PFSK-1 (cell line): Measurements from ENCODE around the gene TBCA.

Experiments used
- POLR2AphosphoS5 ChIP-seq: IDR thresholded peaks from 2 replicates; pipeline ENCODE4 v1.6.1; 2012; ENCODE audit warnings: low read depth, mild to moderate bottlenecking, control low read depth, low read length, moderate library complexity
- TAF1 ChIP-seq: IDR thresholded peaks from 2 replicates; pipeline ENCODE4 v1.6.1; 2012; ENCODE audit warnings: low read length, control low read depth, borderline replicate concordance; ENCODE audit not compliant: insufficient read depth
- TF ChIP-seq, protein P1 (sequence below), 2 experiments: IDR thresholded peaks; 2 replicates each; pipeline versions ENCODE4 v1.6.1 to v1.8.0; 2011 to 2012; ENCODE audit warnings: low read depth in 2 of 2, low read length in 2 of 2, control low read depth in 1 of 2, inconsistent platforms in 1 of 2, mild to moderate bottlenecking in 1 of 2, moderate library complexity in 1 of 2; ENCODE audit not compliant: insufficient read depth in 1 of 2

DNA sequence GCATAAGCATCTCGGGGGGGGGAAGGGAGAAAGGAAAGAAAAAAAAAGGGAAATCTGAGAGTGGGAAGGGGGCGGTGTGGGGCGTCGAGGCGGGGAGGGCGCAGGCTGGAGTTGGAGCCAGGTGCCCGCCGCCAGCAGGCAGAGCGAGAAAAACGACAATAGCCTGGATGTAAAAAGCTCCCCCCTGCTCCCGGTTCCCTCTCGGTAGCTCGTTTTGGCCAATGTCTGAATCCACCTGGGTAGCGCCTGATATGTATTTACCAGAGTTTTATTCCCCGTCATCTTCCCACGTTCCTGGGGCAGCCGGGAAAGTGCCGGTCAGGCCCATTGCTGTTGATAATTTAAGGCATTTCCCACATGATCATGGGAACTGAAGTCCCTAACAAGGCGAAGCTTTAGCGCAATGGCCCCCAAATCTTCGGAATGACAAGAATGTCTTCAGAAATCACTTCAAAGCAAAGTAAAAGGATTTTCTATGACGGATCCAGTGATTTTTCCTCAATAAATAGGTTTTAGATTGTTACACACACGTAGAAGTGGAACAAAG lies 134.7 kb downstream of the TBCA start:
- TF ChIP-seq, protein P1, sequence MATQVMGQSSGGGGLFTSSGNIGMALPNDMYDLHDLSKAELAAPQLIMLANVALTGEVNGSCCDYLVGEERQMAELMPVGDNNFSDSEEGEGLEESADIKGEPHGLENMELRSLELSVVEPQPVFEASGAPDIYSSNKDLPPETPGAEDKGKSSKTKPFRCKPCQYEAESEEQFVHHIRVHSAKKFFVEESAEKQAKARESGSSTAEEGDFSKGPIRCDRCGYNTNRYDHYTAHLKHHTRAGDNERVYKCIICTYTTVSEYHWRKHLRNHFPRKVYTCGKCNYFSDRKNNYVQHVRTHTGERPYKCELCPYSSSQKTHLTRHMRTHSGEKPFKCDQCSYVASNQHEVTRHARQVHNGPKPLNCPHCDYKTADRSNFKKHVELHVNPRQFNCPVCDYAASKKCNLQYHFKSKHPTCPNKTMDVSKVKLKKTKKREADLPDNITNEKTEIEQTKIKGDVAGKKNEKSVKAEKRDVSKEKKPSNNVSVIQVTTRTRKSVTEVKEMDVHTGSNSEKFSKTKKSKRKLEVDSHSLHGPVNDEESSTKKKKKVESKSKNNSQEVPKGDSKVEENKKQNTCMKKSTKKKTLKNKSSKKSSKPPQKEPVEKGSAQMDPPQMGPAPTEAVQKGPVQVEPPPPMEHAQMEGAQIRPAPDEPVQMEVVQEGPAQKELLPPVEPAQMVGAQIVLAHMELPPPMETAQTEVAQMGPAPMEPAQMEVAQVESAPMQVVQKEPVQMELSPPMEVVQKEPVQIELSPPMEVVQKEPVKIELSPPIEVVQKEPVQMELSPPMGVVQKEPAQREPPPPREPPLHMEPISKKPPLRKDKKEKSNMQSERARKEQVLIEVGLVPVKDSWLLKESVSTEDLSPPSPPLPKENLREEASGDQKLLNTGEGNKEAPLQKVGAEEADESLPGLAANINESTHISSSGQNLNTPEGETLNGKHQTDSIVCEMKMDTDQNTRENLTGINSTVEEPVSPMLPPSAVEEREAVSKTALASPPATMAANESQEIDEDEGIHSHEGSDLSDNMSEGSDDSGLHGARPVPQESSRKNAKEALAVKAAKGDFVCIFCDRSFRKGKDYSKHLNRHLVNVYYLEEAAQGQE (IDR thresholded peaks at IDR 0.05; ENCODE audit: insufficient read depth in 1 of 2, low read depth in 2 of 2, low read length in 2 of 2) = no peak
- TF ChIP-seq POLR2AphosphoS5 = no peak
- no peak for TF ChIP-seq TAF1
